HepG2 (cell line): ENCODE data around the gene ZXDC.

Experiments
- CHD2 ChIP-seq: IDR thresholded peaks from 2 replicates; pipeline ENCODE4 v1.6.1; 2011; ENCODE audit warnings: low read depth, low read length, improper control_type of control experiment
- CREB1 ChIP-seq, 2 experiments: fragments of 450-650 bp in 1 of 2; IDR thresholded peaks; 2 replicates each; pipeline ENCODE4 v1.6.1; 2016 to 2017; ENCODE audit warnings: control low read depth in 1 of 2, mild to moderate bottlenecking in 1 of 2, missing compliant biosample characterization in 1 of 2, missing genetic modification characterization in 1 of 2
- CTCF ChIP-seq: sonication (generic); formaldehyde crosslinking; IDR thresholded peaks from 2 replicates; pipeline ENCODE4 v1.5.0; 2020; ENCODE audit warnings: mild to moderate bottlenecking, missing genetic modification reagents, moderate library complexity
- MYC ChIP-seq: sonication (generic); formaldehyde crosslinking; IDR thresholded peaks from 2 replicates; pipeline ENCODE4 v1.9.0; 2021; ENCODE audit warnings: missing genetic modification reagents, borderline replicate concordance
- POGZ ChIP-seq: sonication (generic); formaldehyde crosslinking; IDR thresholded peaks from 2 replicates; pipeline ENCODE4 v1.4.0; 2020; ENCODE audit warnings: mild to moderate bottlenecking, missing genetic modification reagents
- REPIN1 ChIP-seq: sonication (generic); formaldehyde crosslinking; IDR thresholded peaks from 2 replicates; pipeline ENCODE4 v1.8.0; 2022; ENCODE audit warnings: missing genetic modification reagents, low read depth, mild to moderate bottlenecking, borderline replicate concordance
- SNRNP70 ChIP-seq: fragments of 200-400 bp; formaldehyde crosslinking; IDR thresholded peaks from 2 replicates; pipeline ENCODE4 v1.6.1; 2017; ENCODE audit warnings: mild to moderate bottlenecking, low read depth, low read length, moderate library complexity
- XRCC5 ChIP-seq: fragments of 200-400 bp; formaldehyde crosslinking; optimal IDR thresholded peaks from 2 replicates; pipeline ENCODE3; 2017; ENCODE audit warnings: mild to moderate bottlenecking, low read length
- YY1 ChIP-seq: IDR thresholded peaks from 2 replicates; pipeline ENCODE4 v1.6.1; 2011; ENCODE audit warnings: low read length, low read depth, moderate library complexity, mild to moderate bottlenecking; ENCODE audit not compliant: insufficient read depth, insufficient replicate concordance
- ZBTB43 ChIP-seq: sonication (generic); formaldehyde crosslinking; conservative IDR thresholded peaks from 2 replicates; pipeline ENCODE4 v1.4.0; 2020; ENCODE audit warnings: missing genetic modification reagents

- no peak for TF ChIP-seq POGZ (CRISPR knock-in tag)
- no peak for TF ChIP-seq CHD2
- TF ChIP-seq YY1: no peak
- no peak for TF ChIP-seq CTCF (CRISPR knock-in tag)
- TF ChIP-seq MYC (CRISPR knock-in tag): no peak
- TF ChIP-seq CREB1 (IDR thresholded peaks at IDR 0.05): no peak
- no peak for TF ChIP-seq CREB1 (CRISPR knock-in tag; IDR thresholded peaks at IDR 0.05)
- TF ChIP-seq ZBTB43 (CRISPR knock-in tag): no peak
- TF ChIP-seq REPIN1 (CRISPR knock-in tag): no peak
- no peak for TF ChIP-seq SNRNP70
- no peak for TF ChIP-seq XRCC5
Observed at GRCh38 chr3:126401611-126402160, 74.0 kb downstream of the ZXDC start.
